GM12878 (cell line): ENCODE measurements around the gene PTTG2. TPM values are rescaled to one million over a fixed set of nuclear protein-coding genes. Genes with fewer than 3 reads are reported as not detected.

Experiments used
- ATAC-seq: fragments of 200-7000 bp; cut with Tn5 transposase; 3 replicates; pipeline ENCODE4 v1.9.1; 2020; ENCODE audit warnings: mild to moderate bottlenecking, moderate library complexity
- BruUV-seq: library from RNA; stranded (reverse); fragments of 400-500 nt; replicated peaks from 2 replicates; lab custom pipeline; 2021; lab: Mats Ljungman, UMichigan
- CTCF ChIA-PET: fragments of 300-600 bp; sonication (Branson Sonifier 250); formaldehyde crosslinking; extraction: SDS; loops from one replicate; lab custom pipeline; 2021; ENCODE audit warnings: inconsistent platforms; lab: Yijun Ruan, JAX
- POLR2A ChIA-PET: fragments of 350-600 bp; formaldehyde crosslinking; extraction: SDS; loops from one replicate; lab custom pipeline; 2021; ENCODE audit warnings: inconsistent platforms; lab: Charles Lee
- RAD21 ChIA-PET: fragments of 300-600 bp; sonication (Branson Sonifier 250); formaldehyde crosslinking; loops from one replicate; lab custom pipeline; 2023; ENCODE audit warnings: antibody characterized with exemption; ENCODE audit not compliant: unreplicated experiment; lab: Charles Lee
- SMC1A ChIA-PET: fragments of 300-600 bp; sonication (Branson Sonifier 250); formaldehyde crosslinking; loops from one replicate; lab custom pipeline; 2023; ENCODE audit not compliant: unreplicated experiment, uncharacterized antibody; lab: Charles Lee
- DNase-seq: peaks from one replicate; pipeline ENCODE4 v3.0.0-alpha.2; 2011; ENCODE audit warnings: low read depth, low spot score
- FAIRE-seq: peaks from 3 replicates; lab custom pipeline; 2011; peaks lifted over from hg19 to GRCh38; lab: Jason Lieb, UNC
- H2AFZ ChIP-seq: 2 replicates; pipeline ENCODE4 v1.6.0; 2011; ENCODE audit warnings: low read depth, low read length, control low read depth; ENCODE audit not compliant: control insufficient read depth
- H3K27ac ChIP-seq: 2 replicates; pipeline ENCODE4 v1.5.1; 2011; ENCODE audit warnings: control low read depth; ENCODE audit not compliant: control insufficient read depth, insufficient read depth
- H3K27me3 ChIP-seq, 2 experiments: replicated peaks in 1 of 2; 2 replicates each; pipeline versions ENCODE4 v1.6.0 to v1.6.1; 2011; ENCODE audit warnings: low read length in 1 of 2; ENCODE audit not compliant: control insufficient read depth in 2 of 2, insufficient read depth in 2 of 2
- H3K36me3 ChIP-seq, 2 experiments: 2 replicates each; pipeline ENCODE4 v1.5.1; 2011; ENCODE audit warnings: low read length in 1 of 2; ENCODE audit not compliant: control insufficient read depth in 2 of 2, insufficient read depth in 2 of 2
- H3K4me1 ChIP-seq: 2 replicates; pipeline ENCODE4 v1.6.1; 2011; ENCODE audit warnings: mild to moderate bottlenecking, low read length, moderate library complexity, mixed read lengths; ENCODE audit not compliant: control insufficient read depth, insufficient read depth
- H3K4me2 ChIP-seq: 2 replicates; pipeline ENCODE4 v1.6.0; 2011; ENCODE audit warnings: control low read depth; ENCODE audit not compliant: control insufficient read depth, insufficient read depth
- H3K4me3 ChIP-seq: fragments of 200-600 bp; sonication (generic); 2 replicates; pipeline ENCODE4 v1.5.1; 2016
- H3K79me2 ChIP-seq: 2 replicates; pipeline ENCODE4 v1.6.0; 2011; ENCODE audit warnings: low read length; ENCODE audit not compliant: control insufficient read depth, insufficient read depth
- H3K9ac ChIP-seq: 2 replicates; pipeline ENCODE4 v1.8.0; 2011; ENCODE audit warnings: low read length, control low read depth, mixed read lengths; ENCODE audit not compliant: control insufficient read depth, insufficient read depth
- H3K9me3 ChIP-seq: replicated peaks from 3 replicates; pipeline ENCODE4 v1.5.1; 2011; ENCODE audit warnings: mild to moderate bottlenecking, low read length; ENCODE audit not compliant: control insufficient read depth, insufficient read depth
- H4K20me1 ChIP-seq: 2 replicates; pipeline ENCODE4 v1.6.0; 2011; ENCODE audit not compliant: control insufficient read depth, insufficient read depth
- BCL3 ChIP-seq: IDR thresholded peaks from 2 replicates; pipeline ENCODE4 v1.6.1; 2011; ENCODE audit warnings: borderline replicate concordance, low read depth, mild to moderate bottlenecking, moderate library complexity, low read length; ENCODE audit not compliant: insufficient read depth, poor library complexity, severe bottlenecking
- EZH2 ChIP-seq: IDR thresholded peaks from 2 replicates; pipeline ENCODE4 v1.6.1; 2012; ENCODE audit warnings: low read depth, mild to moderate bottlenecking, control low read depth, inconsistent platforms, low read length, borderline replicate concordance; ENCODE audit not compliant: control insufficient read depth
- JUNB ChIP-seq: IDR thresholded peaks from 2 replicates; pipeline ENCODE4 v1.6.1; 2016; ENCODE audit warnings: antibody characterized with exemption, mild to moderate bottlenecking
- LARP7 ChIP-seq: fragments of 450-650 bp; IDR thresholded peaks from 2 replicates; pipeline ENCODE4 v1.6.1; 2017; ENCODE audit warnings: mild to moderate bottlenecking
- NFYA ChIP-seq: IDR thresholded peaks from 2 replicates; pipeline ENCODE4 v1.6.1; 2011; ENCODE audit warnings: low read depth, mild to moderate bottlenecking, low read length, improper control_type of control experiment, borderline replicate concordance
- RBBP5 ChIP-seq: fragments of 200-600 bp; sonication (generic); conservative IDR thresholded peaks from 2 replicates; pipeline ENCODE4 v1.6.1; 2016
- RCOR1 ChIP-seq: conservative IDR thresholded peaks from 2 replicates; pipeline ENCODE4 v1.6.1; 2012; ENCODE audit warnings: low read depth, low read length, improper control_type of control experiment
- SP1 ChIP-seq: IDR thresholded peaks from one replicate; pipeline ENCODE4 v1.6.1; 2011; ENCODE audit warnings: low read depth, low read length
- SUPT20H ChIP-seq: IDR thresholded peaks from 2 replicates; pipeline ENCODE4 v1.6.1; 2011; ENCODE audit warnings: low read depth, mild to moderate bottlenecking, low read length, moderate library complexity, borderline replicate concordance; ENCODE audit not compliant: control insufficient read depth
- ZBTB11 ChIP-seq: fragments of 450-650 bp; formaldehyde crosslinking; IDR thresholded peaks from 2 replicates; pipeline ENCODE4 v1.5.0; 2022; ENCODE audit warnings: mild to moderate bottlenecking, missing genetic modification characterization
- WGBS: methylation state at CpG from one replicate; pipeline ENCODE4 v1.1.6; 2016; ENCODE audit warnings: low lambda C conversion rate; ENCODE audit not compliant: insufficient replicate concordance, insufficient coverage; ENCODE audit errors: missing lambda C conversion rate; 5-methylcytosine and 5-hydroxymethylcytosine counted together
- in situ Hi-C: fragments of 300-500 bp; cut with MboI; formaldehyde crosslinking; loops from 9 replicates; pipeline ENCODE4 v1.14.3; 2018; ENCODE audit warnings: mixed read lengths
- intact Hi-C: fragments of 100-400 bp; cut with micrococcal nuclease; formaldehyde crosslinking; loops from one replicate; pipeline ENCODE4 v1.14.2; 2022; ENCODE audit not compliant: unreplicated experiment
- polyA plus RNA-seq, 11 experiments: library from polyadenylated mRNA; depleted of rRNA in 4 of 11; unstranded in 6 of 11; stranded (reverse) in 5 of 11; fragments of >200 nt; fragmentation: Nextera tagmentation in 4 of 11; fragmentation: Illumina TruSeq in 1 of 11; extraction: Ambion mirVana in 4 of 11; extraction: Trizol in 1 of 11; gene quantifications; 1 replicate in 1 of 11; 2 replicates in 10 of 11; pipeline versions ENCODE4 v1.2.1 to v1.2.3, GENCODE V29; 2011 to 2016; ENCODE audit warnings: inconsistent platforms in 2 of 11, missing spikeins in 2 of 11, low read depth in 1 of 11
- total RNA-seq, 4 experiments: library from RNA; depleted of rRNA in 3 of 4; stranded (reverse); fragments of >200 nt in 3 of 4; fragmentation: Illumina TruSeq in 1 of 4; extraction: Trizol in 1 of 4; gene quantifications; 2 replicates each; pipeline versions ENCODE4 v1.2.1 to v1.2.3, GENCODE V29; 2013 to 2021
- TF ChIP-seq, protein P1 (sequence below): fragments of 450-650 bp; IDR thresholded peaks from 2 replicates; pipeline ENCODE4 v1.6.1; 2018; ENCODE audit warnings: borderline replicate concordance, mild to moderate bottlenecking; ENCODE audit not compliant: partially characterized antibody

PTTG2 gene
- total and polyA plus RNA-seq, 10 of the 15 experiments (the other 5 are each of a cell fraction or from before 2014, with no cell fraction given) = 0.09 to 0.54 (median 0.39) TPM; not detected in 4

- TF ChIP-seq, protein P1, sequence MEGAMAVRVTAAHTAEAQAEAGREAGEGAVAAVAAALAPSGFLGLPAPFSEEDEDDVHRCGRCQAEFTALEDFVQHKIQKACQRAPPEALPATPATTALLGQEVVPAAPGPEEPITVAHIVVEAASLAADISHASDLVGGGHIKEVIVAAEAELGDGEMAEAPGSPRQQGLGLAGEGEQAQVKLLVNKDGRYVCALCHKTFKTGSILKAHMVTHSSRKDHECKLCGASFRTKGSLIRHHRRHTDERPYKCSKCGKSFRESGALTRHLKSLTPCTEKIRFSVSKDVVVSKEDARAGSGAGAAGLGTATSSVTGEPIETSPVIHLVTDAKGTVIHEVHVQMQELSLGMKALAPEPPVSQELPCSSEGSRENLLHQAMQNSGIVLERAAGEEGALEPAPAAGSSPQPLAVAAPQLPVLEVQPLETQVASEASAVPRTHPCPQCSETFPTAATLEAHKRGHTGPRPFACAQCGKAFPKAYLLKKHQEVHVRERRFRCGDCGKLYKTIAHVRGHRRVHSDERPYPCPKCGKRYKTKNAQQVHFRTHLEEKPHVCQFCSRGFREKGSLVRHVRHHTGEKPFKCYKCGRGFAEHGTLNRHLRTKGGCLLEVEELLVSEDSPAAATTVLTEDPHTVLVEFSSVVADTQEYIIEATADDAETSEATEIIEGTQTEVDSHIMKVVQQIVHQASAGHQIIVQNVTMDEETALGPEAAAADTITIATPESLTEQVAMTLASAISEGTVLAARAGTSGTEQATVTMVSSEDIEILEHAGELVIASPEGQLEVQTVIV = no peak
Observed at GRCh38 chr4:37981425-37981824, 21.2 kb downstream of the PTTG2 start (continued).

- Histone ChIP-seq H3K4me1 (peaks cover 21% of the 10 kb centered on the region), H2AFZ (no peak overlapping the region), H4K20me1 (peaks cover 4% of the 10 kb centered on the region; the same call in 1 of the 2 replicates), H3K27ac (no peak overlapping the region), H3K27me3 (no peaks in the 10 kb centered on the region), H3K4me3 (no peak overlapping the region), H3K9me3 (no peaks in the 10 kb centered on the region), H3K4me2 (peak overlapping the region; percentile 19), H3K79me2 (peaks cover 21% of the 10 kb centered on the region), H3K9ac (no peak overlapping the region), H3K36me3 (no peaks in the 10 kb centered on the region)
- intact Hi-C loops (no loop called here), in situ Hi-C loops (no loop called here)
- POLR2A ChIA-PET = interaction anchor here (0.5 to 1.0 kb wide), 2 partner anchors 83 to 155 kb away, joined by 3 read pairs; no protein-coding TSS in a partner anchor
- SMC1A ChIA-PET = interaction anchor here (0.7 to 1.7 kb wide), 3 partner anchors 8 to 29 kb away, joined by 3 to 5 read pairs (median 3); no protein-coding TSS in a partner anchor
- RAD21 ChIA-PET = no interaction called here
- no peak for DNase-seq
- 80% methylated on average over 7 of the region's 7 CpGs for WGBS
- CTCF ChIA-PET = interaction anchor here (1.3 to 2.1 kb wide), 2 partner anchors 85 to 180 kb away, joined by 3 to 4 read pairs; no protein-coding TSS in a partner anchor
- no TSS peak for BruUV-seq
- no peak for FAIRE-seq
- ATAC-seq = no peak
- TF ChIP-seq SP1 (no peak), SUPT20H (no peak), NFYA (no peak), RBBP5 (no peak), EZH2 (no peak), ZBTB11 (CRISPR knock-in tag) (no peak), JUNB (no peak), RCOR1 (no peak), LARP7 (no peak), BCL3 (no peak)
Observed at GRCh38 chr4:37981844-37982720, 21.9 kb downstream of the PTTG2 start.
